GM10266 (cell line): ENCODE results near the gene PTPRK.

Source experiments
- DNase-seq: peaks from one replicate; pipeline ENCODE4 v3.0.0; 2012; ENCODE audit errors: extremely low spot score
- CTCF ChIP-seq: IDR thresholded peaks from 2 replicates; pipeline ENCODE4 v1.5.1; 2012; ENCODE audit warnings: mild to moderate bottlenecking, low read depth; ENCODE audit not compliant: control insufficient read depth, insufficient read depth; ENCODE audit errors: missing control alignments

The PTPRK gene

GRCh38 chr6:128161263-128161662, 359.1 kb downstream of the PTPRK start:
- TF ChIP-seq CTCF, result no peak
- no peak for DNase-seq

- TF ChIP-seq CTCF, result no peak
- DNase-seq, result no peak
Measured at GRCh38 chr6:128158496-128158895, 361.9 kb downstream of the PTPRK start.

- TF ChIP-seq CTCF, result no peak
- DNase-seq, result no peak
Measured at GRCh38 chr6:128156321-128157111, 363.9 kb downstream of the PTPRK start.

GRCh38 chr6:128155826-128156225, 364.6 kb downstream of the PTPRK start:
- DNase-seq, result no peak

GRCh38 chr6:128152551-128152950, 367.8 kb downstream of the PTPRK start:
- no peak for TF ChIP-seq CTCF
- DNase-seq, result no peak

More at GRCh38 chr6:128155826-128156225, 364.6 kb downstream of the PTPRK start:
- TF ChIP-seq CTCF, result no peak

GRCh38 chr6:128150376-128150775, 370.0 kb downstream of the PTPRK start:
- no peak for DNase-seq
- no peak for TF ChIP-seq CTCF

- DNase-seq, result no peak
- TF ChIP-seq CTCF, result no peak
Measured at GRCh38 chr6:128149796-128150195, 370.6 kb downstream of the PTPRK start.
